Measurements from ENCODE around the gene ZNF710.
A peak's percentile ranks its signal among the peaks of the same experiment; 100 is the strongest.

DNA sequence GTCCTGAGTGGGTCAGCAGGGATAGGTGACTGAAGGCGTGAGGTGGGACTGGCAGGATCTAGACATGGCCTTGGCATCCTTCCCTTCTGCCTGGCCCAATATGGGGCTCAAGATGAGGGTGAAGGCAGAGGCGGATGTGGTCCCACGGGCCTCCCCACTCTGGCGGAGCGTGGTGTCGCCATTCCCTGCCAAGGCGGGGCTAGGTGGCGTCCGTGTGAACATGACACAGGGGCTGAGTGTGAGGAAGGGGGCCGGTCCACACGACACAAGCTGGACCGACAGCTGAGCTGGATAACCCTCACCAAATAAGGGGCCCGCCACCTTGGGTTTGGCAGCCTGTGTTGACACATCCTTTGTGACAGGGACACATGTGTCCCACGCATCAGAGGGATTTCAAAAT, 43.1 kb downstream of the ZNF710 start:
- no peak for TF ChIP-seq POLR2A (IDR thresholded peaks at IDR 0.05)
- TF ChIP-seq POLR2AphosphoS5 (IDR thresholded peaks at IDR 0.05), result peak in 1 of 3 donors; percentile 41
- TF ChIP-seq, protein P1, sequence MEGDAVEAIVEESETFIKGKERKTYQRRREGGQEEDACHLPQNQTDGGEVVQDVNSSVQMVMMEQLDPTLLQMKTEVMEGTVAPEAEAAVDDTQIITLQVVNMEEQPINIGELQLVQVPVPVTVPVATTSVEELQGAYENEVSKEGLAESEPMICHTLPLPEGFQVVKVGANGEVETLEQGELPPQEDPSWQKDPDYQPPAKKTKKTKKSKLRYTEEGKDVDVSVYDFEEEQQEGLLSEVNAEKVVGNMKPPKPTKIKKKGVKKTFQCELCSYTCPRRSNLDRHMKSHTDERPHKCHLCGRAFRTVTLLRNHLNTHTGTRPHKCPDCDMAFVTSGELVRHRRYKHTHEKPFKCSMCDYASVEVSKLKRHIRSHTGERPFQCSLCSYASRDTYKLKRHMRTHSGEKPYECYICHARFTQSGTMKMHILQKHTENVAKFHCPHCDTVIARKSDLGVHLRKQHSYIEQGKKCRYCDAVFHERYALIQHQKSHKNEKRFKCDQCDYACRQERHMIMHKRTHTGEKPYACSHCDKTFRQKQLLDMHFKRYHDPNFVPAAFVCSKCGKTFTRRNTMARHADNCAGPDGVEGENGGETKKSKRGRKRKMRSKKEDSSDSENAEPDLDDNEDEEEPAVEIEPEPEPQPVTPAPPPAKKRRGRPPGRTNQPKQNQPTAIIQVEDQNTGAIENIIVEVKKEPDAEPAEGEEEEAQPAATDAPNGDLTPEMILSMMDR (IDR thresholded peaks at IDR 0.05 in 8 of 11, conservative IDR thresholded peaks at IDR 0.05 in 3 of 11), result no peak
